Sigmoid colon (tissue), 7 donors: ENCODE data around the gene GMDS. TPM values are rescaled to one million over a fixed set of nuclear protein-coding genes. Genes with fewer than 3 reads are reported as not detected.

ENCODE experiments used
- DNase-seq: peaks from one replicate; pipeline ENCODE4 v3.0.0-alpha.2; 2019
- H3K27ac ChIP-seq, 4 donors: fragments of 200-600 bp; sonication (generic); one replicate each; pipeline ENCODE4 v1.5.1; 2016 to 2019; ENCODE audit warnings: mild to moderate bottlenecking in 1 of 4
- H3K27me3 ChIP-seq, 3 donors: fragments of 200-600 bp; sonication (generic); one replicate each; pipeline ENCODE4 v1.5.1; 2019; ENCODE audit warnings: mild to moderate bottlenecking in 1 of 3
- H3K36me3 ChIP-seq, 4 donors: fragments of 200-600 bp; sonication (generic); one replicate each; pipeline ENCODE4 v1.5.1; 2016 to 2019
- H3K4me1 ChIP-seq, 4 donors: fragments of 200-600 bp; sonication (generic); one replicate each; pipeline ENCODE4 v1.5.1; 2017 to 2019
- H3K4me3 ChIP-seq, 4 donors: fragments of 200-600 bp; sonication (generic); one replicate each; pipeline ENCODE4 v1.5.1; 2017 to 2019; ENCODE audit warnings: mild to moderate bottlenecking in 2 of 4, moderate library complexity in 1 of 4
- H3K9me3 ChIP-seq, 4 donors: fragments of 200-600 bp in 3 of 4; sonication (generic) in 3 of 4; one replicate each; pipeline versions ENCODE4 v1.5.1 to v1.6.1; 2013 to 2019
- CTCF ChIP-seq, 4 experiments: fragments of 450-650 bp in 3 of 4; fragments of 200-600 bp in 1 of 4; IDR thresholded peaks; one replicate each; pipeline ENCODE4 v1.5.1; 2016 to 2019; ENCODE audit warnings: antibody characterized with exemption in 4 of 4, mild to moderate bottlenecking in 3 of 4, moderate library complexity in 2 of 4
- EP300 ChIP-seq, 4 donors: sonication (generic); formaldehyde crosslinking; IDR thresholded peaks; one replicate each; pipeline ENCODE4 v1.6.1; 2017; ENCODE audit warnings: antibody characterized with exemption in 4 of 4
- POLR2A ChIP-seq, 2 donors: fragments of 450-650 bp; IDR thresholded peaks; one replicate each; pipeline ENCODE4 v1.6.1; 2016; ENCODE audit warnings: antibody characterized with exemption in 2 of 2, mild to moderate bottlenecking in 2 of 2, moderate library complexity in 2 of 2
- POLR2AphosphoS5 ChIP-seq, 4 donors: sonication (generic); formaldehyde crosslinking; IDR thresholded peaks; one replicate each; pipeline ENCODE4 v1.6.1; 2017; ENCODE audit warnings: antibody characterized with exemption in 4 of 4
- WGBS, 2 donors: extraction: QIAGEN DNeasy Blood & Tissue Kit; methylation state at CpG; one replicate each; pipeline ENCODE4 v1.1.7; 2013; 5-methylcytosine and 5-hydroxymethylcytosine counted together
- intact Hi-C: fragments of 100-400 bp; cut with DNase I; formaldehyde crosslinking; loops from one replicate; pipeline ENCODE4 v1.15.1; 2023
- polyA plus RNA-seq, 3 donors: library from polyadenylated mRNA; stranded (reverse); fragments of 200-250 nt; gene quantifications; one replicate each; pipeline ENCODE4 v1.2.3, GENCODE V29; 2013
- total RNA-seq, 4 donors: library from RNA; depleted of rRNA; stranded (reverse); fragments of >200 nt; gene quantifications; one replicate each; pipeline ENCODE4 v1.1.0, GENCODE V29; 2016
- donor health status: healthy with polysubstance abuse.
- donor health status: Bipolar disorder and iron deficiency.
- donor health status: healthy.

Gene GMDS
- total and polyA plus RNA-seq, 7 donors: 3.1 to 173 (median 9.4) TPM

- Histone ChIP-seq H3K27ac (no peak overlapping the region), H3K4me3 (no peak overlapping the region), H3K9me3 (peaks cover 0 to 1% (median 0%) of the 10 kb centered on the region in 4 donors), H3K36me3 (no peaks in the 10 kb centered on the region), H3K4me1 (no peaks in the 10 kb centered on the region), H3K27me3 (no peaks in the 10 kb centered on the region)
- intact Hi-C loops: no loop called here
- no peak for TF ChIP-seq POLR2AphosphoS5 (IDR thresholded peaks at IDR 0.05)
- TF ChIP-seq EP300 (IDR thresholded peaks at IDR 0.05): no peak
- no peak for TF ChIP-seq POLR2A (IDR thresholded peaks at IDR 0.05)
- WGBS, 2 donors: 86 to 87% methylated on average over 6 of the region's 6 CpGs
- no peak for DNase-seq
These were observed 252.4 kb downstream of the GMDS start for GRCh38 chr6:1993042-1993441.

- no peak overlapping the region for H3K4me3 ChIP-seq
- no peaks in the 10 kb centered on the region for H3K4me1 ChIP-seq
- no peak for TF ChIP-seq POLR2AphosphoS5 (IDR thresholded peaks at IDR 0.05)
- TF ChIP-seq EP300 (IDR thresholded peaks at IDR 0.05): no peak
- TF ChIP-seq CTCF (IDR thresholded peaks at IDR 0.05): no peak
- no peak for TF ChIP-seq POLR2A (IDR thresholded peaks at IDR 0.05)
- intact Hi-C loops: no loop called here
- no peaks in the 10 kb centered on the region for H3K36me3 ChIP-seq
- H3K9me3 ChIP-seq: no peaks in the 10 kb centered on the region
- DNase-seq: no peak
- 96% methylated on average over 6 of the region's 6 CpGs for WGBS, 2 donors
- H3K27ac ChIP-seq: no peak overlapping the region
- no peaks in the 10 kb centered on the region for H3K27me3 ChIP-seq
These were observed 254.0 kb downstream of the GMDS start for GRCh38 chr6:1991332-1991878.

- Histone ChIP-seq H3K4me3 (no peak overlapping the region), H3K27ac (no peak overlapping the region), H3K27me3 (no peaks in the 10 kb centered on the region), H3K9me3 (no peaks in the 10 kb centered on the region), H3K4me1 (no peaks in the 10 kb centered on the region), H3K36me3 (no peaks in the 10 kb centered on the region)
- DNase-seq: no peak
- TF ChIP-seq CTCF (IDR thresholded peaks at IDR 0.05) (no peak), POLR2AphosphoS5 (IDR thresholded peaks at IDR 0.05) (no peak), POLR2A (IDR thresholded peaks at IDR 0.05) (no peak), EP300 (IDR thresholded peaks at IDR 0.05) (no peak)
- intact Hi-C loops: no loop called here
- 91 to 93% methylated on average over 3 of the region's 3 CpGs for WGBS, 2 donors
These were observed 256.6 kb downstream of the GMDS start for GRCh38 chr6:1988843-1989242.

- intact Hi-C loops: no loop called here
- no peak for TF ChIP-seq EP300 (IDR thresholded peaks at IDR 0.05)
- TF ChIP-seq POLR2A (IDR thresholded peaks at IDR 0.05): no peak
- TF ChIP-seq POLR2AphosphoS5 (IDR thresholded peaks at IDR 0.05): no peak
- TF ChIP-seq CTCF (IDR thresholded peaks at IDR 0.05): no peak
- DNase-seq: no peak
- H3K27ac ChIP-seq: no peak overlapping the region
- no peaks in the 10 kb centered on the region for H3K4me1 ChIP-seq
- no peak overlapping the region for H3K4me3 ChIP-seq
- 8 to 84% methylated on average over 2 of the region's 2 CpGs for WGBS, 2 donors
- H3K9me3 ChIP-seq: no peaks in the 10 kb centered on the region
- no peaks in the 10 kb centered on the region for H3K36me3 ChIP-seq
- H3K27me3 ChIP-seq: no peaks in the 10 kb centered on the region
These were observed 257.8 kb downstream of the GMDS start for GRCh38 chr6:1987640-1988039.

GRCh38 chr6:1986454-1987243 lies 258.8 kb downstream of the GMDS start:
- 33 to 46% methylated on average over 1 of the region's 1 CpG for WGBS, 2 donors
- Histone ChIP-seq H3K4me1 (no peaks in the 10 kb centered on the region), H3K27ac (no peak overlapping the region), H3K27me3 (no peaks in the 10 kb centered on the region), H3K36me3 (no peaks in the 10 kb centered on the region), H3K9me3 (peaks cover 0 to 3% (median 0%) of the 10 kb centered on the region in 4 donors), H3K4me3 (no peak overlapping the region)
- intact Hi-C loops: no loop called here
- DNase-seq: no peak
- TF ChIP-seq CTCF (IDR thresholded peaks at IDR 0.05) (no peak), POLR2AphosphoS5 (IDR thresholded peaks at IDR 0.05) (no peak), EP300 (IDR thresholded peaks at IDR 0.05) (no peak), POLR2A (IDR thresholded peaks at IDR 0.05) (no peak)
